ENCODE data around the gene PRMT7.

- TF ChIP-seq EZH2 (IDR thresholded peaks at IDR 0.05; ENCODE audit: low read length, unreplicated experiment), result no peak
- no peak for TF ChIP-seq CTCF (conservative IDR thresholded peaks at IDR 0.05; ENCODE audit: low read depth, low read length)
- no peak for TF ChIP-seq EZH2phosphoT487 (IDR thresholded peaks at IDR 0.05; ENCODE audit: borderline replicate concordance, low read length)
Observed at GRCh38 chr16:68370581-68371275, 59.9 kb downstream of the PRMT7 start.
